ENCODE data around the gene LSR.

The LSR gene

GRCh38 chr19:35302446-35302845 lies 53.6 kb downstream of the LSR start:
- no peak for DNase-seq (ENCODE audit: low read depth in 3 of 3)

DNA sequence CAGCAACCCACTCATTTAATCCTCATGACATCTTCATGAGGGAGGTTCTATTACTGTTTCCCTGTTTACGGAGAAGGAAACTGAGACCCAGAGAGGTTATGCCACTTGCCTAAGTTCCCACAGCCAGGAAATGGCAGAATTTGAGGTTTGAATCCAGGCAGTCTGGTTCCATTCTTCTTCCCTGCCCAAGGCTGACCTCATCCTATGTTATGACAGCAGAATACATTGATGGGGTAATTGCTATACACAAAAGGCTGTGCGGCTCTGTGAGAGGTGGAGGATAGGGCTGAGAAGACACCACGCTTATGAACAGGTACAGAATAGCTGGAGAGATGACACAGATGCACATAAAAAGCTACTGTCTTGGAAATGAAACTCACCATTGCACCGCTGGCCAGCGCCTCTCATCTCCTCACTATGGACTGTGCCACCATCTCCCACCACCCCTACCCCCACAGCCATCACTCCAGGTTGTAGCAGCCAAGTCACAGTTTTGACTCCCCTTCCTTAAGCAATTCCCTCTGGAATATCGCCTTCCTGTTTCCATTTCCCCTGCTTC lies 54.6 kb downstream of the LSR start:
- DNase-seq (ENCODE audit: low read depth in 3 of 3), result no peak

DNA sequence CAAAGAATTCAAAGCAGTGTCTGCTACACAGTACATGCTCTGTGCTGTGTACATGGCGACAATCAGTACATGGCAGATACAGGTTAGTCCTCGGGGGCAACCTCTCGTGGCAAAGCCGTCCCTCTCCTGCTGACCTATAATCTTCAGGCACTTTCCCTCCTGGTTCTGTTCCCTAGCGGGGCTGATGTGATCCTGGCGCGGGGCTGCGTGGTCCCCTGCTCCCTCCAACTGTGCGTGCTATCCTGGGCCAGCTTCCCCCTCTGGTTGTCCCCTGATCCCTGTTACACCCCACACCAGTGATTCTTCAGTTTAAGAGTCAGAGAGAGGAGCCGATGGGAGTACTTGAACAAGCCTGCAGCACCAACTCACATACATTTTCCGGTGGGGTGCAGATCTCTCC lies 55.2 kb downstream of the LSR start:
- DNase-seq (ENCODE audit: low read depth in 3 of 3), result no peak

DNA sequence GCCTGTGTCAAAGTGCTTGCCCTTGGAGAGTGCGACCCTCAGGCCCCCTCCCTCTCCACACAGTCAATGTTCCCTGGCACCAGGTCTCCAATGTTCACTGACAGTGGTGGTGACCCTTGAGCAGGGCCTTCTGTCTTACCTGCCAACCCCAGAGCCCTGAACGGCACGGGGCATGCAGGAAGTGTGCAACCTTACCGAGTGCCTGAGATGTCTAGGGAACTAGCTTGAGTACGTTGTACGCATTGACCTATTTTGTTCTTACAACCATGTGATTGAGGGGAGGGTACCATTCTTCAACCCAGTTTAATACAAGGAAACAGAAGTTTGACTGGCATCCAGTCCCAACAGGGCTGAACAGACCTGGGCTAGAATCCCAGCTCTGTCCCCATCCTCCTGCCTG lies 56.4 kb downstream of the LSR start:
- no peak for DNase-seq (ENCODE audit: low read depth in 3 of 3)

DNA sequence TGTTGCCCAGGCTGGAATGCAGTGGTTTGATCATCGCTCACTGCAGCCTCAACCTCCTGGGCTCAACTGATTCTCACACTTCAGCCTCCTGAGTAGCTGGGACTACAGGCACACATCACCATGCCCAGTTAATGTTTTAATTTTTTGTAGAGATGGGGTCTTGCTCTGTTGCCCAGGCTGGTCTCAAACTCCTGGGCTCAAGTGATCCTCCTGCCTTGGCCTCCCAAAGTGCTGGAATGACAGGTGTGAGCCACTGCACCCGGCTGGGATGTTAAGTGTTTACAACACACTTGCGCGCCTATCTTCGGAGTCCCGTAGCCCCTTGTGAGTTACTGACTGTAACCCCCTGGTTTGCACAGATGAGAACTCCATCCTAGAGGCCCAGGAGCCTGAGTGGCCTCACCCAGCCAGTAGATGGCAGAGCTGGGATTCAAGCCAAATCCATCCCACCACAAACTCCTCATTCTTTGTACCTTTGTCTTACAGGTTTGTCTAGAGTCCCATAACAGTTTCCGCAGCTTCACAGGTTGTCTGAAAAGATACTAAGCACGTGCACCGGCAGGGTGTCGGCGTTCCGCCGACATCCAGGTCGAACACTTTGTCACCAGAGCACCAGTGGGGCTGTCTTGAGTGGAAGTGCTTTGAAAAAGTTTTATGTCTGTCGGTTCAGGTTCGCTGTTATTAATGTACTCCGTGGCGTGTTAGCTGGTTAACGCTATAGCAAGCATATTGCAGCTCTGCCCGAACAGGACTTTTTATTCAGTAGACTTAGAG lies 57.9 kb downstream of the LSR start:
- no peak for DNase-seq (ENCODE audit: low read depth in 3 of 3)

DNA sequence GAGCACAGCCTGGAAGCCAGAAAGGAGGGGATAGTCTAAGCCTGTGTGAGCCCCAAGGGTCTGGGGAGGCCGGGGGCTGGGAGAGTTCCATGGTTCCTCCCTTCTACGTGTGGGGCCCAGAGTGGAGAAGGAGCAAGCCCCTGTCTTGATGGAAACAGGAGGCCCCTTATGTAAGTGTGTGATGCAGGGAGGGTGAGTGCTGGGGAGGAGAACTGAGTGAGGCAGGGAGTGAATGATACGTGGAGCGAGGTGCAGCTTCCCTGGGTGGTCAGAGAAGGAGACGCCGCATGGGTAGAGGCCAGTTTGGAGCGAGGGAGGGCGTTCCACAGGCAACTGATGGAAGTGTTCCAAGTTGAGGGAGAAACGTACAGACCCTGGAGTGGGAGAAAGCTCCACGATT lies 59.1 kb downstream of the LSR start:
- no peak for DNase-seq (ENCODE audit: low read depth in 3 of 3)

DNA sequence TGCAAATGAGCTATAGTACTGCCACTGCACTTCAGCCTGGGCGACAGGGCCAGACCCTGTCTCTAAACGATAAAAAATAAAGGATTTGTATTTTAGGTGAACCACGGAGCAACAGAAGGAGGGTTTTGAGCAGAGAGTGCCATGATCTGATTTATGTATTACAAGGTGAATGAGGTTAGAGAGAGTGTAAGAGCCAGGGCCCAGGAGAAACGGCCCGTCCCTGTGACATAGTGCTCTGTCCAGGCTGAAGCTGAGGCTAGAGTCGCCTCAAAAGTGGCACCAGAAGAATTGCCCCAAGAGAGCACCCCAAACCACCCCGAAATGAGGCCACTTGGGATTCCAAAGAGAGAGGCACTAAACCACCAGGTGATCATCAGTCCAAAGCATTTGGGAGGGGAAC lies 60.1 kb downstream of the LSR start:
- no peak for DNase-seq (ENCODE audit: low read depth in 3 of 3)

- DNase-seq (ENCODE audit: low read depth in 3 of 3), result no peak
Observed at GRCh38 chr19:35309481-35310279, 60.9 kb downstream of the LSR start.

DNA sequence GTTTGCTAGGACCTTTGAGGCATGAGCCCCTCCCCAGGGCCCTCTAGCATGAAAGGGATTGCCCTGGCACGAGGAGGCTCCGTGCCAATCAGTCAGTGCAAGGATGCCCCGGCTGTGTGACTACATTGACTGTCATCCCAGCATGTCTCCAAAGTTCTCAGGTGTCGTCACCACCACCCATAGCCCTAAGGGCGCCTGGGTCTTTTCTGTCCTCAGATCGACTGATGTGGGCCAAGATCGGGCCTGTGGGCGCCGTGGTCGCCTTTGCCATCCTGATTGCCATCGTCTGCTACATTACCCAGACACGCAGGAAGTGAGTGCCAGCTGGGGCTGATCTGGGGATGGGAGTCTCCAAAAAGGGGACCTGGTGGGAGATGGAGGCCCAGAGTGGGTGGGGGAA lies 61.5 kb downstream of the LSR start:
- no peak for DNase-seq (ENCODE audit: low read depth in 3 of 3)

DNA sequence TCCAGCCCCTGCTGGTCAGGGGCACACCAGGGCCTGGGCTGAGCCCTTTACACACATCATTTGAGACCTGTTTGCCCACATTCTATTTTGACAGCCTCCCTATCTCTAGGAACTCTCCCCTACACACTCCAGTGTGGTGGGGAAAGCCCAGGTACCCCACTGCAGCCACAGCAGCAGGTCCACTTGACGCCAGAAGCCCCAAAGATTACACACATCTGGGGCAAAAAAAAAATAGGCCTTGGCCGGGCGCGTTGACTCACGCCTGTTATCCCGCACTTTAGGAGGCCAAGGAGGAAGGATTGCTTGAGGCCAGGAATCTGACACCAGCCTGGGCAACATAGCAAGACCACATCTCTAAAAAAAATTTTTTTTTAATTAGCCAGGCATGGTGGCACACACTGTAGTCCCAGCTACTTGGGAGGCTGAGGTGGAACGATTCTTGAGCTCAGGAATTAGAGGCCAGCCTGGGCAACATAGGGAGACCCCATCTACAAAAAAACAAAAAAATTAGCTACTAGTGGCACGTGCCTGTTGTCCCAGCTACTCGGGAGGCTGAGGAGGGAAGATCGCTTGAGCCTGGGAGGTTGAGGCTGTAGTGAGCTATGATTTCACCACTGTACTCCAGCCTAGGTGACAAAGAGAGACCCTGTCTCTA lies 62.1 kb downstream of the LSR start:
- DNase-seq (ENCODE audit: low read depth in 3 of 3), result no peak

- DNase-seq (ENCODE audit: low read depth in 3 of 3), result no peak
Observed at GRCh38 chr19:35311901-35312665, 63.3 kb downstream of the LSR start.

DNA sequence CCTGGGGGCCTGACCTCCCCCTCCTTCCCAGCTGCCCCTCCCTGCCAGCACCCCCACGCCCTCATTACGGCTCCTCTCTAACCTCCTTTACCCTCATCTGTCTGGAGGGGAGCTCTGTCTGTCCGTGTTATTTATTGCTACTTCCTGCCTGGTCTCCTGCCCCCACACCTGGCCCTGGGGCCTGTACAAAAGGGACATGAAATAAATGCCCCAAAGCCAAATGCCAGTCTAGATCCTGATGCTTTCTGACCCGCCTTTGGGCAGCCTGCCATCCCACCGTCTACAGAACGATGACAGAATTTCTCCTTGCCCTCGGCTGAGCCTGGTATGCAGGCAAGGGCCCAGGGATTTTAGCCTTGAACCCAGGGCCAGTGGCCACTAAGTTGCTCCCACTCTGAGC lies 64.8 kb downstream of the LSR start:
- DNase-seq (ENCODE audit: low read depth in 3 of 3), result no peak

DNA sequence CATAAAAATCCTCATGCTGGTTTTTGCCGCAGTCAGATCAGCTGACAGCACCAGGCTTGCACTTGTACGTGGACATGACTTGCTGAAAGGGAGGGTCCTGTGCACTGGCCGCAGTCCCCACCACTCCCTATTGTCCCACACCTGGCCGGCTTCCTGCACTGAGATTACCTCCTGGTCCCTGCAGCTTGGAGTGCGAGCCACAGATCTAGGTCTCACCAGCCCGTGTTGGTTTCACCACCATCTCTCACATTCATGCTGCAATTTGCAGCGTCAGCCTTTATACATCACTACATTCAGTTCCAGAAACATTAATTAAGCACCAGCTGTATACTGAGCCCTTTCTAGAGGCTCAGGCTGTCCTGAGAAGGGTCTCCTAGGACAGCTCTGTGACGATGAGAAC lies 65.2 kb downstream of the LSR start:
- DNase-seq (ENCODE audit: low read depth in 3 of 3), result no peak

DNA sequence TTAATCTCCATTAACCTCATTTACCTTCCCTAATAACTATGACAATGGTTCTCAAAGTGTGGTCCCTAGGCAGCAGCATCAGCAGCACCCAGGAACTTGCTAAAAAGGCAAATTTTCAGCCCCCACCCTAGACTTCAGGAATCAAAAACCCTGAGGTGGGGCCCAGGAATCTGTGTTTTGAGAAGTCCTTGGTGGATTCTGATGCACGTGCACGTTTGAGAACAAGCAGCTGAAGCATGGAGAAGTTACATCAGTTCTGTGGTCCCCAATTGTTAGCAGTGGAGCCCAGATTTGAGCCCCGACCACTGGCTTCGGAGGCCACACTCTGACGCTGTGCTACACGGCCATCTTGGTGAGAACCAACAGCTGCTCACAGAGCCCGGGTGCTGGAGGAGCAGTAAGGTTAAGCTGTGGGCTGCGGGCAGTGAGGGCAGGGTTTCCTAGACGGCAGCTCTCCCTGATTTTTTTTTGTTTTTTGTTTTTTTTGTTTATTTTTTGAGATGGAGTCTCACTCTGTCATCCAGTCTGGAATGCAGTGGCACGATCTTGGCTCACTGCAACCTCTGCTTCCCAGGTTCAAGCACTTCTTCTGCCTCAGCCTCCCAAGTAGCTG lies 66.2 kb downstream of the LSR start:
- no peak for DNase-seq (ENCODE audit: low read depth in 3 of 3)

DNA sequence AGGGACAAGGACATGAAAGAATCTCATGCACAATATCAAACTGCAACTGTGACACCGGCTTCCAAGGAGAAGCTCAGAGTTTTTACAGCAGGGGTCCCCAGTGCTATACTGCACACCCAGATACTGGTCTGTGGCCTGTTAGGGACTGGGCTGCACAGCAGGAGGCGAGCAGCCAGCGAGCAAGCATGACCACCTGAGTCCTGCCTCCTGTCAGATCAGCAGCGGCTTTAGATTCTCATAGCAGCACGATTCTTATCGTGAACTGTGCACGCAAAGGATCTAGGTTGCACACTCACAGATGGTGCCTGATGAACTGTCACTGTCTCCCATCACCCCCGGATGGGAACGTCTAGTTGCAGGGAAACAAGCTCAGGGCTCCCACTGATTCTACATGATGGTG lies 67.1 kb downstream of the LSR start:
- DNase-seq (ENCODE audit: low read depth in 3 of 3), result no peak

DNA sequence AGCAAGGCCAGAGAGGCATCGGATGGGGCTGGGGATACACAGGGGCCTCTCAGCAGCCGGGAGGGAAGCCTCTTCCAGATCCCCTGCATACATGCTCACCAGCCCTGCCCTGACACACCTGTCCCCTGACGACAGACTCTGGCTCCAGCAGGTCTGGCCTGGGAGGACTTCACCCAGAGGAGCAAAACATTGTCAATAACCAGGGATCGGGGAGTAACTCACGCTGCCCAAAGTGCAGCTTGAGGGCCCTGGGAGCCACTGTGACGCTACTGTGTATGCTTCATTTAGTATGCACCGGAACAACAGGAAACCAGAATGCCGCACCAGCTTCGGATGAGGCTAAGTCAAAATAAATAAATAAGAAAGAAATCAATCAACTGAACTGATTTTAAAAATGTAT lies 67.8 kb downstream of the LSR start:
- DNase-seq (ENCODE audit: low read depth in 3 of 3), result no peak
